ENCODE measurements around the gene PRPSAP2.
A peak's percentile ranks its signal among the peaks of the same experiment; 100 is the strongest.
"Not testable (repeated sequence)": the region's sequence is repeated elsewhere in the genome, so short reads cannot be mapped to it uniquely, and the experiment has no call there.

Gene PRPSAP2

GRCh38 chr17:18947866-18948265 is 89.9 kb downstream of the PRPSAP2 start:
- DNase-seq = no peak

- no peak for DNase-seq
Observed at GRCh38 chr17:18948476-18949006, 90.6 kb downstream of the PRPSAP2 start.

GRCh38 chr17:18949566-18949965 is 91.6 kb downstream of the PRPSAP2 start:
- no peak for DNase-seq

- DNase-seq = no peak
Observed at GRCh38 chr17:18950346-18950745, 92.4 kb downstream of the PRPSAP2 start.

GRCh38 chr17:18950944-18951905 is 93.3 kb downstream of the PRPSAP2 start:
- no peak for DNase-seq

GRCh38 chr17:18951941-18952842 is 94.3 kb downstream of the PRPSAP2 start, which contains the start of gene SLC5A10:
SLC5A10 (plus strand) TSS chr17:18952165; CDS start chr17:18952206, 41 bp downstream.
- DNase-seq = no peak

GRCh38 chr17:18953231-18953728 is 95.3 kb downstream of the PRPSAP2 start:
- no peak for DNase-seq

GRCh38 chr17:18954321-18954720 is 96.4 kb downstream of the PRPSAP2 start:
- no peak for DNase-seq

GRCh38 chr17:18955009-18955408 is 97.1 kb downstream of the PRPSAP2 start:
- DNase-seq = no peak

GRCh38 chr17:18956021-18956420 is 98.1 kb downstream of the PRPSAP2 start:
- DNase-seq = not testable (repeated sequence)

GRCh38 chr17:18956581-18956980 is 98.7 kb downstream of the PRPSAP2 start:
- no peak for DNase-seq

- DNase-seq = no peak
Observed at GRCh38 chr17:18957831-18958230, 99.9 kb downstream of the PRPSAP2 start.

- no peak for DNase-seq
Observed at GRCh38 chr17:18958611-18959010, 100.7 kb downstream of the PRPSAP2 start.

- no peak for DNase-seq
Observed at GRCh38 chr17:18959071-18959844, 101.3 kb downstream of the PRPSAP2 start.

- no peak for DNase-seq
Observed at GRCh38 chr17:18959845-18960240, 101.9 kb downstream of the PRPSAP2 start.

- no peak for DNase-seq
Observed at GRCh38 chr17:18960241-18960665, 102.3 kb downstream of the PRPSAP2 start.

- peak; percentile 17 for DNase-seq
Observed at GRCh38 chr17:18960803-18961511, 103.0 kb downstream of the PRPSAP2 start.

GRCh38 chr17:18961634-18962493 is 103.9 kb downstream of the PRPSAP2 start:
- no peak for DNase-seq

GRCh38 chr17:18962494-18962815 is 104.5 kb downstream of the PRPSAP2 start:
- DNase-seq = no peak

Data from NCI-H2029 (cell line).